Activated CD4-positive, alpha-beta T cell treated with anti-CD3 and anti-CD28 coated beads, Interleukin-2, amount 50 U/mL, for 48 hours (primary cell): ENCODE data around the gene POLD2.
A peak's percentile ranks its signal among the peaks of the same experiment; 100 is the strongest.

Experiments
- DNase-seq, 2 experiments: peaks; one replicate each; pipeline ENCODE4 v3.0.0-alpha.2; 2020

POLD2 gene

GRCh38 chr7:44101303-44101965, 21.9 kb downstream of the POLD2 start:
- no peak for DNase-seq

GRCh38 chr7:44100458-44101302, 22.7 kb downstream of the POLD2 start:
- no peak for DNase-seq

GRCh38 chr7:44099669-44100068, 23.7 kb downstream of the POLD2 start:
- no peak for DNase-seq

- no peak for DNase-seq
Measured at GRCh38 chr7:44098092-44099068, 25.0 kb downstream of the POLD2 start.

GRCh38 chr7:44097064-44097932, 26.1 kb downstream of the POLD2 start:
- no peak for DNase-seq

GRCh38 chr7:44096326-44096881, 26.9 kb downstream of the POLD2 start:
- no peak for DNase-seq

GRCh38 chr7:44095781-44096180, 27.6 kb downstream of the POLD2 start:
- no peak for DNase-seq

GRCh38 chr7:44094883-44095592, 28.3 kb downstream of the POLD2 start:
- DNase-seq, result no peak

GRCh38 chr7:44094365-44094764, 29.0 kb downstream of the POLD2 start:
- no peak for DNase-seq

- DNase-seq, result no peak
Measured at GRCh38 chr7:44093102-44093641, 30.2 kb downstream of the POLD2 start.

- DNase-seq, result no peak
Measured at GRCh38 chr7:44087911-44088838, 35.2 kb downstream of the POLD2 start.

GRCh38 chr7:44086627-44087026, 36.7 kb downstream of the POLD2 start:
- no peak for DNase-seq

- DNase-seq, result no peak
Measured at GRCh38 chr7:44085546-44085945, 37.8 kb downstream of the POLD2 start.

GRCh38 chr7:44084701-44085100, 38.6 kb downstream of the POLD2 start:
- no peak for DNase-seq

GRCh38 chr7:44083796-44084195, 39.6 kb downstream of the POLD2 start:
- DNase-seq, result no peak

- DNase-seq, result peak; percentile 98
Measured at GRCh38 chr7:44082541-44083207, 40.7 kb downstream of the POLD2 start.

- peak in 1 of 2 experiments; percentile 24 for DNase-seq
Measured at GRCh38 chr7:44081266-44081748, 42.0 kb downstream of the POLD2 start.

- no peak for DNase-seq
Measured at GRCh38 chr7:44080686-44081265, 42.6 kb downstream of the POLD2 start.
